HL-60/S4 treated with phorbol 12-myristate 13-acetate at 8.2 ng/mL for 4 days and 3 days (cell line): ENCODE measurements around the gene CCDC12.

Source experiments
- in situ Hi-C: fragments of 300-500 bp; cut with MboI; formaldehyde crosslinking; loops from 2 replicates; pipeline ENCODE4 v1.15.0; 2022; ENCODE audit warnings: low sequenced_read_pairs

Gene CCDC12

DNA sequence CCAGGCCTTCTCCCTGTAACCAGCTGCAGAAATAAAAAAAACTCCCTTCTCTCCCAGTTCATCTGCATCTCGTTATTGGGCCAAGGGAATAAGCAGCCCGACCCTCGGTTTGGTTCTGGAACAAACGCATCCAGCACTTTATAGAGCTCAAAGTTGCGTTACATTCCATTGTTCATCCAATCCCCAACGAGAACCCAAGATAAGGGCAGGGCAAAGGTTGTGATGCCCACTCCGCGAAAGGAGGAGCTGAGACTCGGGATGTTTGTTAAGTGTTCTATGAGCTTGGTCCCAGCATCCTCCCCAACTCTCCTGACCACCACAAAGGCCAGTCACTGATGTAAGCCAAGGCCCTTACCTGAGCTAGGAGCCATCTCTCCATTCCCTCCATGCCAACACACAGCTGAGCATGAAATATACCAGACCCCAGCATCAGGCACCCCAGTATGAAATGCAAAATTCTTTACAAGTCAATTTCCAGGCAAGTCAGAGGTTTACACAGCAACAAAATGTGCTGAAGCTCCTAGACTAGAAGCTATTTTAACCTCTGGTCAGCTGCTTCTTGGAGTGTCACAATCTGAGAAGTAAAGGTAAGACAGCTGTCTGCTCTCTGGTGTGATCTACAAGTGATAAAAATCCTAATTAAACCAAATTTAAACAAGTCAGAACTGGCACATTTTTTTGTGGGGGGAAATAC is 17.9 kb downstream of the CCDC12 start:
- in situ Hi-C loops = no loop called here

DNA sequence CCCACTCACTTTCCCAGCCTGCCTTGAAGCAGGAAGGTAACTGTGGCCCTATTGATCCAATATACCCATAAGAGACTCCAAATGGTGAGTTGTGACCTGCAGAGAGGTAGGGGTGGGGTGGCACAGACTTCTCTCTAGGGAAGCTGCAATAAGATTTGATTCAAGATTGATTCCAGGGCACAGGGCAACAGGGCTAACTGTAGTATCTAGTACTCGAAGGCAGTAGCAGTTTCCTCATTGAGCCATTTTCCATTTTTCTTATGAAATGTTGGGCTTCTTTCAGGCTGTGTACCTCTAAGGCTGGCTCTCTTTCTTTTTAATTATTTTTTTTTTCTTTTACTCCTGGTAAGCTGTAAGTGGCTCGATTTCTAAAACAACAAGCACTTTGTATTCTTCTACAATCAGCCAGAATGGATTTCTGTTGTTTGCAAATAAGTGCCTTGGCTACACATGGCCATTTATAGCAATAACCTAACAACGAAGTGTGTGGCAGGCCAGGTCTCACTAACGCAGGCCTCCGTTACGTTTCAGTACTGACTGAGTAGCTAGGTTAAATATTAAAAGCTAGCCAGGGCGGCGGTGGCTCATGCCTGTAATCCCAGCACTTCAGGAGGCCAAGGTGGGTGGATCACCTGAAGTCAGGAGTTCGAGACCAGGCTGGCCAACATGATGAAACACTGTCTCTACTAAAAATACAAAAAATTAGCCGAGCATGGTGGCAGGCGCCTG is 19.3 kb downstream of the CCDC12 start:
- in situ Hi-C loops = no loop called here

GRCh38 chr3:46955801-46956259 is 20.7 kb downstream of the CCDC12 start:
- in situ Hi-C loops = no loop called here

DNA sequence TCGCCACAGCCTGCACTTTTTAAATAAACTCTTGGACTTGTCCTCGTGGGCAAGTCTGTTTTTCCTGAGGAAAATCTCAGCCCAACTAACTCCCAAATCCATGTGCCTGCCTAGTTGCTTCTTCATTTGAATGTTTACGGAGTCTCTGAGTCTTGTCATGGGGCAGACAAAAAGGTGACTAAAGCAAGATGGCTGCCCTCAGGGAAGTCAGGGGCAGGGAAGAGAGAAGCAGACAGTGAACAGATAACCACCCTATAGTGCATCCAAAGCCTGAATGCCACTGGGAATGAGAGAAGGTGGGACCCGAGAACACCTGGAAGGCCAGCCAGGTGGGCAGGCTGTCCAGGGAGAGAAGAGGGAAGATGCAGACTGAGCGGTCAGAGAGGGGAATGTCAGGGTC is 21.4 kb downstream of the CCDC12 start:
- in situ Hi-C loops = no loop called here

GRCh38 chr3:46954178-46954577 is 22.4 kb downstream of the CCDC12 start:
- in situ Hi-C loops = no loop called here

DNA sequence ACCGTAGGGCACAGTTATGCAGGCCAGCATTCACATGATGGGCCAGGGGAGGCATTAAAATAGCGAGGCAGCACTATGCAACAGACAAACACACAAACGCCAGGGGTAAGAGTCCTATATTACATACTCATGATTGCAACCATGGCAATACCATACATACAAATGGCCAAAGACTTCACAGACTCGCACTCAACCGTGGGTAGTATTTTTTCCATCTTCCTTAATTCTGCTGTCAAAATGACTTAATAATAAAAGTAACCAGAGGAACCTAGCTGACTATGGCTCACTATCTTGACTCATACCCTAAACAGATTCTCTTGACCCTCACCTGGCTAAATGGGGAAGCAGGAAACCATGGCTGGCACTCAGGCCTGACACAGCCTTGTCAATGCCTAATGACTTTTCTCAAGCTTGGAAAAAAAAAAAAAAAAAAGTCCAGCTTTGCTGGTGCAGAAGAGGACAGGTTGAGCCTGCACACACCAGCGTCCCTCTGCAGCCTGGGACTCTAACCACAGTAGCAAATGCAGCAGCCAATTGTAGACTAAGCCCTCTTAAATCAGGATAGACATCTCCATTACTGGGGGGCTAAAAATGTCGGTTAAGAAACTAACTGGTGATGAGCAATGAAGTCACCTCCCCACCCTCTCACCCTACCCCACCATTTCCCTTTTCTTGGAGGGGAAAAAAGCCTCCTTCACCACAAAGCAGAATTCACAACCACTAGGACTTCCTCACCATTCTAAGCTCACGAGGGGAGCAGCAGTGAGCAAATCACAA is 23.1 kb downstream of the CCDC12 start:
- in situ Hi-C loops = no loop called here

DNA sequence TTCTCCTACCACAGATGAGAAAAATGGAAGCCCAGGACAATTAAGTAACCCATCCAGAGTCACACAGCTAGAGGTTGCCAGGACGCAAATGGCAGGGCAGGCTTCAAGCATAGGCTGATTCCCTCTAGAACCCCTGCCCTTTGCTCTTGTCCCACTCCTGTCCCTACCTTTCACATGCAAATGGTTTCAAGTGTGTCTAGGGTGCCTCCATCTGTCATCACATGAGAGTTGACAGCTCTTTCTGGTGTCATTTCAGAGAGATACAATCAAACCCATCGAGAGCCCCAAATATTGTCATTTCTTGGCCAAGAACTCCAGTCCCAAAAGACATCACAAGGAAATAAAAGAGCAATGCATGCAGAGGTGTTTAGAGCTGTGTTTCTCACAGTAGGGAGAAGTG is 23.7 kb downstream of the CCDC12 start:
- in situ Hi-C loops = no loop called here

DNA sequence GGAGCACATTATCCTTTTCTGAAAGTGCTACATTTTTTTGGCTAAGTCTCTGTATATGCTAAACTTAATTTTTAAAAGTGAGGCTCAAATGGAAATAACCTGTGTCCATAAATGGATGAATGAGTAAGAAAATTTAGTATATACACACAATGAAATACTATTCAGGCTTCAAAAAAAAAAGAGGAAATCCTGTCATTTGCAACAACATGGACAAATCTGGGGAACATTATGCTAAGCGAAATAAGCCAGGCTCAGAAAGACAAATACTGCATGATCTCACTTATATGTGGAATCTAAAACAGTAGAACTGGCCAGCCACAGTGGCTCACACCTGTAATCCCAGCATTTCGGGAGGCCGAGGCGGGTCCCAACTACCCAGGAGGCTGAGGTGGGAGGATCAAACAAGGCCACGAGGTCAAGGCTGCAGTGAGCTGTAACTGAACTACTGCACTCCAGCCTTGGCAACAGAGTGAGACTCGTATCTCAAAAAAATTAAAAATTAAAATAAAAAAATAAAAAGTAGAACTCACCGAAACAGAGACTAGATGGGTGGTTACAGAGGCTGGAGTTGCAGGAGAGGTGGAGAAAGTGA is 25.8 kb downstream of the CCDC12 start:
- in situ Hi-C loops = no loop called here

- in situ Hi-C loops = no loop called here
Measured at GRCh38 chr3:46950177-46950576, 26.4 kb downstream of the CCDC12 start.

DNA sequence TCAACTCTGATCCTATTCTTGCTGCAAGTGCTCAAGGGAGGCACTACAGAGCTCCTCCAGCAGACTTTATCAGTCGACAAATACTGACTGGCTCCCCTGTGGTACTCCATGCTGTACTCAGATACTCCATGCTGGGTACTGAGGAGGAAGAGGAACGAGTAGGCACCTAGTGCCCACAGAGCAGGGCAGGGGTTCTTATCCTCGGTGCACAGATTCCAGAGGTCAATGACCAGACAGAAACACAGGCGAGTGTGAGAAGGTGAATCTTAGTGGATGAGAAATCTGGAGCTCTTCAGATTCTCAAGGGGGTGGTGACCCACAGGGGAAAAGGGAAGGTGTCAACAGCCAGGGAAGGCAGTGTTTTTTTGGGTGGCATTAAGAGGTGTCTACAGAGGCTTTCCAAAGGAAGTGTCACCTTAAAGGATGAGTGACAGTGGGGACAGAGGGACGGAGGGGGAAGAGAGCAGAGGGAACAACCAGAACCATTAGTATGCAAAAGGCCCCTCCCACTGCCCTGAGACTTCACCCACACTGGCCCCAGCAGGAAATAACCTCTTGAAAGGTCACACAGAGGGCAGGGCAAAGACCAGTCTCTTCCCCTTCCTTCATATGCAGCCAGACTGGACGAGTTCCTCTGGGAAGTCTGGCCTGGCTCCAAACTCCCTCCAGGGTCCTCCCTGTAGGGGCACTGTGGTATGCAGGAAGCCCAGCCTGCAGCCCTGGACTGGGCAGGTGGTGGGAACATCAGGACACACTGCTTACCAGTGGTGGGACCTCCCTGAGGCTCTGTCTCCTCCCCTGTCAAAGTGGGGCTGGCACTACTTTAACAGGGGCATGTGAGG is 27.5 kb downstream of the CCDC12 start:
- in situ Hi-C loops = no loop called here

GRCh38 chr3:46947981-46948791 is 28.4 kb downstream of the CCDC12 start:
- in situ Hi-C loops = no loop called here

DNA sequence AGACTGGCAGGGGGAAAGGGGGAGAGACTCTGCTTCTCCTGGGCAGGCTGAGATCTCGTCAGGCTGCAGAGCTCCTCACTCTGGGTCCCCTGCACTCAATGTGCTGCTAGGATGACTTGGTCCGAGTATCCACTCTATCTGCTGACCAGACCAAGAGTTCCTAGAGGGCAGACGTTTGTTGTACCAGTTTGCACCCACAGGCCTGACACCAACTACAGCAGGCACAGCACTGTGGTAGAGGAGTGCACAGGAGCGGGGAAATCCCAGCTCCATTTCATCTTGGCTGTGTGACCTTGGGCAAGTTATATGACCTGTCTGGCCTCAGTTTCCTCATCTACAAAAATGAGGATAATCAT is 29.0 kb downstream of the CCDC12 start:
- in situ Hi-C loops = no loop called here

DNA sequence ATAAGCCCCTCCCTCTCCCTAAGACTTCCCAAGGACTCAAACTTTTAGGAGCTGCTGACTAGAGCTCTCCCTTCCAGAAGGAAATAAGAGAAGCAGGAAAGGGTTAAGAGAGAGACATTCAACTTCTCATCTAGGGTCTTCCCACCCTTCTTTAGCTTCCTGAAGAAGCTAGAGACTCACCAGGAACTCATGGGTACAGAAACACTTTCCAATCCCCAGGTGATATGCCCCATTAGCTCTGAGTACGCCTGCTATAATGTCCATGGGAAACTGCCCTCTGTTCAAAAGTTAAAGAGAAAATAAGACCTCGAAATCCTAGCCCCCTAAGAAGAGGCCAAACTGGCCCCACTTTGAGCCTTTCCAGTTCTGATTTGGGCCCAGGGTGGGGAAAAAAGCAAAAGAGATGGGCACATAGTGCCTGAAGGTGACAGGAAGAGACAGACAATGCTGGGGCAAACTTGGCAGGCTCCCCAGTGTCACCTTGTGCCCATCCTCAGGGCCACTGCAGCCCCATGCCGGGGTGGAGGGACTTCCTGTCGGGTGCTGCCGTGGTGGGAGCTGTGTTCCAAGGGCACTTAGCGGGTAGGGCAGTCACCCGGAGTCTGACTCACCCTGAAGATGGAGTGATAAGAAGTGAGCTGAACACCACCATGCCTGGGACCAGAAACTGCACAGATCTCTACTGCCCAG is 29.5 kb downstream of the CCDC12 start:
- in situ Hi-C loops = no loop called here

DNA sequence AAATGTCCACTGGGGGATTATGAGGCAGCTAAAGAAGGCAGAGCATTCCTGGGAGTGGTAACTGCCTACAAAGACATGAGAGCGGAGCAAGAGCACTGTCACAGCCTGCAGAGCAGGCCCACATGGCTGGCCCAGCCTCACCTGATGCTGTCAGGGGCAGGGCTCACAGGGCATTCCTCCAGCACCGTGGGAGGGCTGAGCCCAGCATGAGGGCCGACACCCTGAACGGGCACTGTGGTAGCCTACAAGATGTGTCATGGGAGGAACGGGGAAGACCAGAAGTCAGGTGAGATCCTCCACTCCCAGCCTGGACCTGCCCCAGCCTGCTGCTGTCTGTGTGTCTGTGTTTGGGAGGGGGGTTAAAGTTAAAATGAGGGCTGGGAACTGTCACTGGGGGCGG is 30.1 kb downstream of the CCDC12 start:
- in situ Hi-C loops = no loop called here

- in situ Hi-C loops = no loop called here
Measured at GRCh38 chr3:46944191-46944590, 32.4 kb downstream of the CCDC12 start.

GRCh38 chr3:46943237-46944187 is 33.0 kb downstream of the CCDC12 start:
- in situ Hi-C loops = no loop called here

- in situ Hi-C loops = no loop called here
Measured at GRCh38 chr3:46942481-46943236, 33.9 kb downstream of the CCDC12 start.
